Bronchial epithelial cell (primary cell): ENCODE data around the gene CAPN10. TPM values are rescaled to one million over a fixed set of nuclear protein-coding genes. Genes with fewer than 3 reads are reported as not detected.

Source experiments
- DNase-seq: peaks from one replicate; pipeline ENCODE4 v3.0.0-alpha.2; 2010; ENCODE audit warnings: low read depth
- FAIRE-seq: peaks from 2 replicates; lab custom pipeline; 2011; peaks lifted over from hg19 to GRCh38; lab: Jason Lieb, UNC
- H3K27me3 ChIP-seq: 2 replicates; pipeline ENCODE4 v1.5.1; 2011; ENCODE audit warnings: low read length; ENCODE audit not compliant: control insufficient read depth, insufficient read depth
- H3K36me3 ChIP-seq: 2 replicates; pipeline ENCODE4 v1.5.1; 2011; ENCODE audit warnings: low read length; ENCODE audit not compliant: control insufficient read depth, insufficient read depth
- H3K4me3 ChIP-seq: 2 replicates; pipeline ENCODE4 v1.5.1; 2011; ENCODE audit warnings: mild to moderate bottlenecking, low read depth, low read length, control low read depth
- CTCF ChIP-seq: IDR thresholded peaks from 2 replicates; pipeline ENCODE4 v1.5.1; 2011; ENCODE audit warnings: mild to moderate bottlenecking, moderate library complexity, low read length, control low read depth, inconsistent platforms; ENCODE audit not compliant: insufficient read depth, severe bottlenecking
- total RNA-seq: library from RNA; depleted of rRNA; stranded (reverse); fragments of >200 nt; gene quantifications from 2 replicates; pipeline ENCODE4 v1.2.1, GENCODE V29; 2014

CAPN10 gene
- total RNA-seq, 1 donor from 2014 or later, result 13.4 TPM

- FAIRE-seq, result no peak
- no peak for TF ChIP-seq CTCF
Observed at GRCh38 chr2:240565333-240566202, 21.0 kb upstream of the CAPN10 start.

GRCh38 chr2:240566203-240567136 lies 20.1 kb upstream of the CAPN10 start:
- peak; percentile 80 for TF ChIP-seq CTCF
- peak; percentile 67 for DNase-seq
- Histone ChIP-seq H3K4me3 (peak overlapping the region; percentile 31), H3K36me3 (no peaks in the 10 kb centered on the region), H3K27me3 (no peaks in the 10 kb centered on the region)
- no peak for FAIRE-seq

More at GRCh38 chr2:240565333-240566202, 21.0 kb upstream of the CAPN10 start:
- no peaks in the 10 kb centered on the region for H3K36me3 ChIP-seq
- H3K27me3 ChIP-seq, result no peaks in the 10 kb centered on the region
- H3K4me3 ChIP-seq, result no peak overlapping the region
- peak; percentile 80 for DNase-seq

- TF ChIP-seq CTCF, result no peak
- Histone ChIP-seq H3K27me3 (no peaks in the 10 kb centered on the region), H3K36me3 (no peaks in the 10 kb centered on the region), H3K4me3 (peak overlapping the region; percentile 65)
- FAIRE-seq (no peak), DNase-seq (peak; percentile 46)
Observed at GRCh38 chr2:240567137-240567871, 19.2 kb upstream of the CAPN10 start.

GRCh38 chr2:240567872-240568677 lies 18.5 kb upstream of the CAPN10 start, which contains the start of gene RNPEPL1:
TSS of gene RNPEPL1 (plus strand) at chr2:240568484. CDS start at chr2:240568587, 103 bp downstream.
- no peak for FAIRE-seq
- DNase-seq, result peak; percentile 30
- Histone ChIP-seq H3K36me3 (no peaks in the 10 kb centered on the region), H3K27me3 (no peaks in the 10 kb centered on the region), H3K4me3 (peak within 1 kb of the TSS; percentile 65)
- no peak for TF ChIP-seq CTCF
